Activated CD4-positive, alpha-beta T cell treated with anti-CD3 and anti-CD28 coated beads for 36 hours (primary cell): ENCODE results near the gene ALKBH6. TPM values are rescaled to one million over a fixed set of nuclear protein-coding genes. Genes with fewer than 3 reads are reported as not detected.
"Not testable (repeated sequence)": the region's sequence is repeated elsewhere in the genome, so short reads cannot be mapped to it uniquely, and the experiment has no call there.

Experiments used
- ATAC-seq: fragments of 200-7000 bp; cut with Tn5 transposase; one replicate; pipeline ENCODE4 v1.10.0; 2021; ENCODE audit warnings: mild to moderate bottlenecking, moderate library complexity
- CTCF ChIA-PET: fragments of 350-600 bp; sonication (Branson Sonifier 250); formaldehyde crosslinking; loops from one replicate; lab custom pipeline; 2021; ENCODE audit warnings: antibody characterized with exemption; lab: Charles Lee
- POLR2A ChIA-PET: fragments of 350-600 bp; sonication (Branson Sonifier 250); formaldehyde crosslinking; loops from one replicate; lab custom pipeline; 2021; ENCODE audit warnings: antibody characterized with exemption, inconsistent platforms; lab: Charles Lee
- DNase-seq: peaks from one replicate; pipeline ENCODE4 v3.0.0-alpha.2; 2020
- H3K27ac Mint-ChIP-seq: one replicate; pipeline ENCODE4 v1.8.0; 2021; ENCODE audit warnings: mixed read lengths
- H3K27me3 Mint-ChIP-seq: one replicate; pipeline ENCODE4 v1.8.0; 2021; ENCODE audit warnings: mixed read lengths
- H3K36me3 Mint-ChIP-seq: one replicate; pipeline ENCODE4 v1.8.0; 2021; ENCODE audit warnings: low read depth, mixed read lengths
- H3K4me1 Mint-ChIP-seq: one replicate; pipeline ENCODE4 v1.8.0; 2021; ENCODE audit warnings: mixed read lengths
- H3K4me3 Mint-ChIP-seq: one replicate; pipeline ENCODE4 v1.8.0; 2021; ENCODE audit warnings: mild to moderate bottlenecking, moderate library complexity, mixed read lengths
- H3K9me3 Mint-ChIP-seq: one replicate; pipeline ENCODE4 v1.8.0; 2021; ENCODE audit warnings: low read depth, mixed read lengths
- intact Hi-C, 2 experiments: fragments of 100-400 bp; cut with DNase I in 1 of 2; cut with micrococcal nuclease in 1 of 2; formaldehyde crosslinking; loops; one replicate each; pipeline versions ENCODE4 v1.14.2 to v1.15.1; 2022 to 2024; cut with DNase I, micrococcal nuclease
- total RNA-seq, 2 experiments: library from RNA; stranded (reverse); gene quantifications; one replicate each; pipeline ENCODE4 v1.2.3, GENCODE V29; 2021

The ALKBH6 gene
- total RNA-seq, 2 experiments from 2014 or later = 40.6 to 42.2 TPM

DNA sequence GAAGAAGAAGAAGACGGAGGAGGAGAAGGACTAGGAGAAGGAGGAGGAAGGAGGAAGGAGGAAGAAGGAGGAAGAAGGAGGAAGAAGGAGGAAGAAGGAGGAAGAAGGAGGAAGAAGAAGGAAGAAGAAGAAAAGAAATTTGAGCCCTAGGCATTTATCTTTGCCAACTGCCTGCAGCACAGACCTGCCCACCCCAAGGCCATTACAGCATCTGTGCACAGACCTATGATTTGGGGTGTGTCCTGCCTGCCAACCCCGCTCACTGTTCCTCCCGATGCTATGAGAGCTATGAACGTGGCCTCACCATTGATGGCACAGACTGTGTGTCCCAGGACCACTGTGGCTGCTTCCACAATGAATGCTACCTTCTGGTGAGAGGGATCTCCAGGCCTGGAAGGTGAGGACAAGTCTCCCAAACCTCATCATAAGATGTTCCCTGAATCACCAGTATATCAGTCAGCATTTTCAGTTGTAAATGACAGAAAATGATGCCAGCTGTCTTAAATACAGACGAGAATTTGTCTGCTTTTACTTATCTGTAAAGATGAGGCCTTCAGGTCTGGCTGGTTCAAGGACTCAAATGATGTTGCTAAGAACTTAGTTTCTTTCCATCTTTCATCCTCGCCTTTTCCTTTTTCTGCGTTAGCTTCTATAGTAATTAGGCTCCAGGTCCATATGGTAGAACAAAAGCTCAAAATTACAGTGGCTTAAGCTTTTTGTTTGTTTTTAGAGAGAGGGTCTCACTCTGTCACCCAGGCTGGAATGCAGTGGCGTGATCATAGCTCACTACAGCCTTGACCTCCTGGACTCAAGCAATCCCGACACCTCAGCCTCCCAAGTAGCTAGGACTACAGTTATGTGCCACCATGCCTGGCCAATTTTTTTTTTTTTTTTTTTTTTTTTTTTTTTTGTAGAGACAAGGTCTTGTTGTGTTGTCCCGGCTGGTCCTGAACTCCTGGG, 23.0 kb downstream of the ALKBH6 start:
- H3K27ac Mint-ChIP-seq = no peak overlapping the region
- POLR2A ChIA-PET = interaction anchor here (0.5 to 0.9 kb wide), 2 partner anchors 75 to 184 kb away, joined by 3 to 4 read pairs; no protein-coding TSS in a partner anchor

DNA sequence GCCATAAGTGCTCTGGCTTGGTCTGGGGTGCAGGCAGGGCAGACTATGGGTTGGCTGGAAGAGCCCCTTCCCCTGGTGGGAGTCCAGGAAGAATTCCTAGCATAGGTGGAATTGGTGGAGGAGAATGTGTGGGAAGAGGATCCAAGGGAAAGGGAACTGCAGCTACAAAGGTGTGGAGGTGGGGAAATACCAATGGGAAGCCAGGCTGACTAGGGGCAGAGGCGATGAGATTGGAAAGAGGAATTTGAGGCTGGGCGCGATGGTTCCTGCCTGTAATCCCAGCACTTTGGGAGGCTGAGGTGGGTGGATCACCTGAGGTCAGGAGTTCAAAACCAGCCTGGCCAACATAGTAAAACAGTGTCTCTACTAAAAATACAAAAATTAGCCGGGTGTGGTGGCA, 23.9 kb downstream of the ALKBH6 start:
- ATAC-seq (no peak), DNase-seq (no peak)
- Mint-ChIP-seq H3K27ac (no peak overlapping the region), H3K9me3 (no peaks in the 10 kb centered on the region), H3K27me3 (peaks cover 18% of the 10 kb centered on the region), H3K4me1 (peaks cover 10% of the 10 kb centered on the region), H3K4me3 (no peak overlapping the region), H3K36me3 (no peaks in the 10 kb centered on the region)
- ChIA-PET CTCF (no interaction called here), POLR2A (no interaction called here)
- intact Hi-C loops = no loop called here

More for the DNA sequence above, 23.0 kb downstream of the ALKBH6 start:
- intact Hi-C loops = no loop called here
- Mint-ChIP-seq H3K4me3 (no peak overlapping the region), H3K4me1 (peaks cover 15% of the 10 kb centered on the region), H3K27me3 (peaks cover 9% of the 10 kb centered on the region), H3K36me3 (peaks cover 4% of the 10 kb centered on the region), H3K9me3 (no peaks in the 10 kb centered on the region)
- ATAC-seq (no peak), DNase-seq (no peak)
- CTCF ChIA-PET = interaction anchor here (0.9 kb wide), 1 partner anchor 40 kb away, joined by 3 read pairs; no protein-coding TSS in a partner anchor

DNA sequence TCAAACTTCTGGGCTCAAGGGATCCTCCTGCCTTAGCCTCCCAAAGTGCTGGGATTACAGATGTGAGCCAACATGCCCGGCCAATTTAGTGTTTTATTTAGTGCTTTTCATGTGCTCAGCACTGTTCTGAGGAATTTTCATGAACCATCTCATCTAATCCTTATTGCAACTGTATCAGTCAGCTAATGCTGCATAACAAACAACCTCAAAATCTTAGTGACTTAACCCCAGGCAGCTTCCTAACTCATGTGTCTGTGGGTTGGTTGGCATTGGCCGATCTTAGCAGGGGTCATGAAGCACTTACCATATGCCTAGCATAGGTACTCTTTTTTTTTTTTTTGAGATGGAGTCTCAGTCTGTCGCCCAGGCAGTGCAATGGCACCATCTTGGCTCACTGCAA, 25.2 kb downstream of the ALKBH6 start:
- ChIA-PET POLR2A (no interaction called here), CTCF (no interaction called here)
- H3K27ac Mint-ChIP-seq = no peak overlapping the region
- no peaks in the 10 kb centered on the region for H3K9me3 Mint-ChIP-seq
- peaks cover 28% of the 10 kb centered on the region for H3K27me3 Mint-ChIP-seq
- ATAC-seq (no peak), DNase-seq (no peak)
- H3K4me3 Mint-ChIP-seq = no peak overlapping the region
- H3K4me1 Mint-ChIP-seq = peaks cover 5% of the 10 kb centered on the region
- intact Hi-C loops = no loop called here
- H3K36me3 Mint-ChIP-seq = no peaks in the 10 kb centered on the region

DNA sequence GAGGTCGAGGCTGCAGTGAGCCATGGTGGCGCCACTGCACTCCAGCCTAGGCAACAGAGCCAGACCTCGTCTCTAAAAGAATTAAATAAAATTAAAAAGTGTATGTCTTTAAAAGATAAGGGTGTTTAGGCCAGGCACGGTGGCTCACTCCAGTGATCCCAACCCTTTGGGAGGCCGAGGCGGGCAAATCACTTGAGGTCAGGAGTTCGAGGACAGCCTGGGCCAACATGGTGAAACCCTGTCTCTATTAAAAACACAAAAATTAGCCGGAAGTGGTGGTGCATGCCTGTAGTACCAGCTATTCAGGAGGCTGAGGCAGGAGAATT, 26.5 kb downstream of the ALKBH6 start:
- CTCF ChIA-PET = no interaction called here

DNA sequence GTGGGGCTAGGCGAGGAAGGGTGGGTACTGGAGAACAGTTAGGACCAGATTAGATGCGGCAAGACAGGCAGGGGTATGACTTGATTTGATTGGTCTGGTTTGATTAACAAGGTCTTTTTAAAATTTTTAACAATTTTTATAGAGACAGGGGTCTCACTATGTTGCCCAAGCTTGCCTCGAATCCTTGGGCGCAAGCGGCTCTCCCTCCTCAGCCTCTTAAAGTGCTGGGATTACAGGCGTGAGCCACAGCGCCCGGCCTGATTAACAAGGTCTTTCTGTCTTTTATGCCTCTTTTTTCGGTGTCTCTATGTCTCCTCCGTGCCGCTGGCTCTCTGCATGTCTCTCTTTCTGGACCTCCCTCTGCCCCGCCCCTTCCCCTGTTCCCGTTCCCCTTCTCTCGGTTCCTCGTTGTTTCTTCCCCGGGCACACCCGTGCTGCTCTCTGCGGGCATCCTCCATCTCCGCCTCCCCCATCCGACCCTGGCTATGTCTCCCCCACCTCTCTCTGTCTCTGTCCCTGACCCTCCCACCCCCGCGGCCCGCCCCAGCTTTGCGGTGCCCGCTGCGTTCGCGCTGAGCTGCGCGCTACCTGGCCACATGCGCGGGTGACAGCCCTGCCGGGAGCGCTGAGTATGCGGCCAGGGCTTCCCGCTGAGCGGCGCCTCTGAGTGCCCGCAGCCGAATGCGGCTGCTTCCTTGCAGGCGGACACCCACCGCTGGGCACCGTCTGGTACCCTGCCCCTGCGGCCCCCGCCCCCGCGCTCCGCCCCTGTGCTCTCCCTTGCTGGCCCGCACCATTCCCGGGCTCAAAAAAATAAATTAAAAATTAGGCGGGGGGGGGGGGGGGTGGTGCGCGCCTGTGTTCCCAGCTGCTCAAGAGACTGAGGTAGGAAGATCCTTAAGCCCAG, 27.1 kb downstream of the ALKBH6 start:
- Mint-ChIP-seq H3K27me3 (peaks cover 35% of the 10 kb centered on the region), H3K4me3 (peak overlapping the region; percentile 62), H3K27ac (no peak overlapping the region), H3K4me1 (peaks cover 5% of the 10 kb centered on the region), H3K36me3 (no peaks in the 10 kb centered on the region), H3K9me3 (no peaks in the 10 kb centered on the region)
- POLR2A ChIA-PET = no interaction called here
- intact Hi-C loops = no loop called here
- DNase-seq = peak; percentile 55
- ATAC-seq = peak; percentile 80
- CTCF ChIA-PET = no interaction called here

More for the DNA sequence above, 26.5 kb downstream of the ALKBH6 start:
- peaks cover 5% of the 10 kb centered on the region for H3K4me1 Mint-ChIP-seq
- H3K9me3 Mint-ChIP-seq = no peaks in the 10 kb centered on the region
- peaks cover 35% of the 10 kb centered on the region for H3K27me3 Mint-ChIP-seq
- POLR2A ChIA-PET = no interaction called here
- DNase-seq (no peak), ATAC-seq (no peak)
- H3K27ac Mint-ChIP-seq = no peak overlapping the region
- H3K36me3 Mint-ChIP-seq = no peaks in the 10 kb centered on the region
- intact Hi-C loops = no loop called here
- H3K4me3 Mint-ChIP-seq = no peak overlapping the region

DNA sequence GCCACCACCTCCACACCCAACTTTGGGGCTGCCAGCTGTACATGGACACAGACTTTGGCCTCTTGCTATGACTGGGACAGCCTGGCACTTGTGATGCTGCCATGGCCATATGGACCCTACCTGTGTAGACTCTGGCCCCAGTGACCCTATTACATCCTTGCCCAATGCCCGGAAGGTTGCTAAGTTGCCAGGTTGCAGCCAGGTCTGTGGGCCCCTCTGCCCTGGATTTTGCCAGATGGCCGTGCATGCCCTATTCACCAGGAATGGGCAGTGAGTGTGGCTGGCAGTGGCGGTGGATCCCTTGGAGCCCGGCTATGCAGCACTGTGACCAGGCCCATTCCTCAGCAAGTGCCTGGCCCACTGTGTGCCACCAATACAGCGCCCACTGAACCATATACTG, 27.9 kb downstream of the ALKBH6 start:
- ChIA-PET CTCF (no interaction called here), POLR2A (no interaction called here)
- peaks cover 35% of the 10 kb centered on the region for H3K27me3 Mint-ChIP-seq
- DNase-seq (no peak), ATAC-seq (no peak)
- intact Hi-C loops = no loop called here
- H3K36me3 Mint-ChIP-seq = no peaks in the 10 kb centered on the region
- H3K27ac Mint-ChIP-seq = no peak overlapping the region
- no peaks in the 10 kb centered on the region for H3K9me3 Mint-ChIP-seq
- H3K4me1 Mint-ChIP-seq = peaks cover 5% of the 10 kb centered on the region
- H3K4me3 Mint-ChIP-seq = no peak overlapping the region

DNA sequence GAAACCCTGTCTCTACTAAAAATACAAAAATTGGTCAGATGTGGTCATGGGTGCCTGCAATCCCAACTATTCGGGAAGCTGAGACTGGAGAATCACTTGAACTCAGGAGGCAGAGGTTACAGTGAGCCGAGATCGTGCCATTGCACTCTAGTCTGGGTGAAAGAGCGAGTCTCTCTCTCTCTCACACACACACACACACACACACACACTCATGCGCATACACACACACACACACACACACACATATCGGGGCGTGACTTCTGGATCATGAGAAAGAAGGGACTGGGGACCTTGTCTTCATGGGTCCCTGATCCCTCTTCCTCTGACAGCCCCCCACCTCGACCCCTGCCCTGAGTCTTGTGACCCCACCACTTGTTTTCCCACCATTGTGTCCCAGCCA, 30.8 kb downstream of the ALKBH6 start:
- H3K27ac Mint-ChIP-seq = no peak overlapping the region
- peaks cover 48% of the 10 kb centered on the region for H3K27me3 Mint-ChIP-seq
- POLR2A ChIA-PET = interaction anchor here (0.6 kb wide), 1 partner anchor 131 kb away, joined by 4 read pairs; the partner anchor contains the start of gene POLR2I
- no peak for DNase-seq
- H3K9me3 Mint-ChIP-seq = no peaks in the 10 kb centered on the region
- H3K4me1 Mint-ChIP-seq = peaks cover 5% of the 10 kb centered on the region
- intact Hi-C loops = no loop called here
- H3K4me3 Mint-ChIP-seq = no peak overlapping the region
- H3K36me3 Mint-ChIP-seq = no peaks in the 10 kb centered on the region
- CTCF ChIA-PET = no interaction called here
- ATAC-seq = no peak

DNA sequence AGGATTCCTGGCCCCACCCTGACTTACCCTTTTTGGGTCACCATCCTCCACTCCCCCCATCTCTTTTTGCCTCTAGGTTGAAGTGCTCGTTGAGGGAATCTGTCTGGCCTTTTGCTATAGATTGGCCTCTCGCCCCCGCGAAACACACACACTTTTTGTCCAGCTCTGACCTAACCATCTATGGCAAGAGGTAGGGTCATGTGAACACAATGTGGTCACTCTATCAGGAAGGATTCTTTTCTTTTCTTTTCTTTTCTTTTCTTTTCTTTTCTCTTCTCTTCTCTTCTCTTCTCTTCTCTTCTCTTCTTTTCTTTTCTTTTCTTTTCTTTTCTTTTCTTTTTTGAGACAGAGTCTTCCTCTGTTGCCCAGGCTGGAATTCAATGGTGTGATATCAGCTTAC, 33.0 kb downstream of the ALKBH6 start:
- H3K27ac Mint-ChIP-seq, H3K9me3 Mint-ChIP-seq, H3K4me1 Mint-ChIP-seq, intact Hi-C loops, POLR2A ChIA-PET, ATAC-seq, H3K4me3 Mint-ChIP-seq, DNase-seq, H3K36me3 Mint-ChIP-seq: not testable (repeated sequence)
- peaks cover 42% of the 10 kb centered on the region for H3K27me3 Mint-ChIP-seq
- CTCF ChIA-PET = interaction anchor here (1.0 kb wide), 1 partner anchor 80 kb away, joined by 4 read pairs; no protein-coding TSS in a partner anchor

DNA sequence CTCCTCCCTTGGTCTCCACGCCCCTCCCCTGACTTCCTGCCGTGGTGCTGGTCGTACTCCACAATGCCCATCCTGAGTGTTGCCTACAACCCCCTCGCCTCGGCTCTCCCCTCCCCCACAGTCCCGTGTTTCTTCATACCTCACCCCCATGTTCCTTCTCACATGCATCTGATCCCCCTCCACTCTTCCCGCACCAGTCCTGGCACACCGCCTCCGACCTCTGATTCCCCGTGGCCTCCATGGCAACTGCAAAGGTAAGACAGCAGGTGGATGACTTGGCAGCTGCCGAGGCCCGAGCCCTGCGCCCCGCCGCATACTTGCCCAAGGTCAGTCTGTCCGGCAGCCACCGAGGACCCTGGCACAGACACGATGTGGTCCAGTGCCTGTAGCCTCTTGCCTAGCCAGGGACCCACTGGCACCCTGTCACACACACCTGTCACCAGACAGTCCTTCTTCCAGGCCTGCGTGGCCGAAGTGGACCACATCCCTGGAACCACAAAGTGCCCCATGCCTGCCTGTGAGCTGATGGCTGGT, 35.1 kb downstream of the ALKBH6 start:
- intact Hi-C loops = no loop called here
- DNase-seq (no peak), ATAC-seq (no peak)
- Mint-ChIP-seq H3K4me1 (no peaks in the 10 kb centered on the region), H3K4me3 (no peak overlapping the region), H3K9me3 (no peaks in the 10 kb centered on the region), H3K27me3 (peaks cover 28% of the 10 kb centered on the region), H3K36me3 (no peaks in the 10 kb centered on the region), H3K27ac (no peak overlapping the region)
- CTCF ChIA-PET = interaction anchor here (0.6 kb wide), 1 partner anchor 837 kb away, joined by 3 read pairs; no protein-coding TSS in a partner anchor
- POLR2A ChIA-PET = no interaction called here

DNA sequence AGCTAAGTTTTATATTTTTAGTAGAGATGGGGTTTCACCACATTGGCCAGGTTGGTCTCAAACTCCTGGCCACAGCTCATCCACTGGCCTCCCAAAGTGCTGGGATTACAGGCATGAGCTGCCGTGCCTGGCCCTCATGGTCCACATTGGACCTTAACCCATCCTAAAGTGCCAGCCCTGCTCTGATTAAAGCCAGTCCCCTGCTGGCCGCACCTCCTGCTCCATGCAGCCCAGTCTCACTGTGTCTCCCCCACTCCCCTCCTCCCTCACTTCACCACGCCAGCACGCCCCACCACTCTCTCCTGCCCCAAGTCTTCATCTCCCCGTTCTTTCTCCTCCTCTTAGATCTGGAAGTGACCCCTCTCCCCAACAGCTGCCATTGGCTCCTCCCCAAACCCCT, 35.7 kb downstream of the ALKBH6 start:
- Mint-ChIP-seq H3K36me3 (no peaks in the 10 kb centered on the region), H3K9me3 (no peaks in the 10 kb centered on the region), H3K4me3 (no peak overlapping the region), H3K4me1 (no peaks in the 10 kb centered on the region), H3K27me3 (peaks cover 23% of the 10 kb centered on the region), H3K27ac (no peak overlapping the region)
- ChIA-PET POLR2A (no interaction called here), CTCF (no interaction called here)
- intact Hi-C loops = no loop called here
- DNase-seq (no peak), ATAC-seq (no peak)

DNA sequence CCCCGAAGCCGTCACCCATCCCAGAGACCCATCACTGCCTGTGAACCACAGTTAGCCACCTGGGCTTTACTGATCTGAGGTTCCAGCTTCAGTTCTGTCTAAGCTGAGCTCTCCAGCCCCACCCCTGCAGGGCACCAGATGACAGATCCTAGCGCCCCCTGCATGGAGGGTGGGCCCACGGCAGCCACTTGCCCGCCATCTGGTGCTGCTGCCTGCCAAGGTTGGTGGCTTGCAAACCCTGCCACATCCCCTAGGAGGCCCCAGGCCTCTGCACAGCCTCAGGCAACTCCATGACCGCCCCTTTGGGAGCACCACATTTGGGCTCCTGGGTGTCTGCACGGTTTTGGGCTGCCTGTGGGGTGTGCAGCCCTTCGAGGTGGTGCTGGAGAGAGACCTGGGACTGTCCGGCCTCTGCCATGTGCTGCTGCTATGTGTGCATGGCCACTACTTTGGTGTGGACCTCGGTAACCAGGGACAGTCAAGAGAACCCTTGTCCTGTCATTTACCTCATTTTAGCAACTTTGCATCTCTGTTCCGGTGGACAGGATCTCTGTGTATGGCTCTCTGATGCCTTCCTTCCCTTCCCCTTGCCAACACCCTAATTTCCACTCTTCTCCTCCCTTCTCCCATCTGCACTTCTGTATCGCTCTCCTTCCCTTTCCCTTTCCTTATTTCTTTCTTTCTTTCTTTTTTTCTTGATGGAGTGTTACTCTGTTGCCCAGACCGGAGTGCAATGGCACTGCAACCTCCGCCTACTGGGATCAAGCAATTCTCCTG, 36.4 kb downstream of the ALKBH6 start:
- no peaks in the 10 kb centered on the region for H3K9me3 Mint-ChIP-seq

More for the DNA sequence above, 36.4 kb downstream of the ALKBH6 start:
- DNase-seq = peak; percentile 63
- ChIA-PET CTCF (no interaction called here), POLR2A (no interaction called here)
- Mint-ChIP-seq H3K36me3 (no peaks in the 10 kb centered on the region), H3K27me3 (peaks cover 19% of the 10 kb centered on the region), H3K4me3 (no peak overlapping the region), H3K27ac (no peak overlapping the region), H3K4me1 (no peaks in the 10 kb centered on the region)
- intact Hi-C loops = no loop called here
- peak; percentile 87 for ATAC-seq
